ENCODE data around the gene BMPR1A.

BMPR1A gene

GRCh38 chr10:86963341-86963919 is 207.0 kb downstream of the BMPR1A start:
- Histone ChIP-seq H3K9ac (ENCODE audit: low read length) (no peak overlapping the region), H3K4me3 (ENCODE audit: low read depth, low read length) (no peak overlapping the region), H3K36me3 (ENCODE audit: control insufficient read depth, insufficient read depth, low read length) (no peaks in the 10 kb centered on the region), H3K27ac (ENCODE audit: low read depth, low read length) (no peak overlapping the region), H3K9me3 (ENCODE audit: control insufficient read depth, insufficient read depth, low read depth, low read length) (no peaks in the 10 kb centered on the region), H3K4me1 (ENCODE audit: control insufficient read depth, insufficient read depth, low read length) (peaks cover 57% of the 10 kb centered on the region), H3K27me3 (ENCODE audit: control insufficient read depth, insufficient read depth, low read length) (no peaks in the 10 kb centered on the region)

GRCh38 chr10:86964061-86964846 is 207.8 kb downstream of the BMPR1A start:
- peaks cover 54% of the 10 kb centered on the region for H3K4me1 ChIP-seq (ENCODE audit: control insufficient read depth, insufficient read depth, low read length)
- H3K27me3 ChIP-seq (ENCODE audit: control insufficient read depth, insufficient read depth, low read length), result no peaks in the 10 kb centered on the region
- no peaks in the 10 kb centered on the region for H3K36me3 ChIP-seq (ENCODE audit: control insufficient read depth, insufficient read depth, low read length)
- no peak overlapping the region for H3K4me3 ChIP-seq (ENCODE audit: low read depth, low read length)
- no peak overlapping the region for H3K9ac ChIP-seq (ENCODE audit: low read length)
- no peaks in the 10 kb centered on the region for H3K9me3 ChIP-seq (ENCODE audit: control insufficient read depth, insufficient read depth, low read depth, low read length)
- H3K27ac ChIP-seq (ENCODE audit: low read depth, low read length), result no peak overlapping the region

- peaks cover 54% of the 10 kb centered on the region for H3K4me1 ChIP-seq (ENCODE audit: control insufficient read depth, insufficient read depth, low read length)
- H3K9ac ChIP-seq (ENCODE audit: low read length), result no peak overlapping the region
- H3K9me3 ChIP-seq (ENCODE audit: control insufficient read depth, insufficient read depth, low read depth, low read length), result no peaks in the 10 kb centered on the region
- H3K36me3 ChIP-seq (ENCODE audit: control insufficient read depth, insufficient read depth, low read length), result no peaks in the 10 kb centered on the region
- H3K4me3 ChIP-seq (ENCODE audit: low read depth, low read length), result no peak overlapping the region
- no peaks in the 10 kb centered on the region for H3K27me3 ChIP-seq (ENCODE audit: control insufficient read depth, insufficient read depth, low read length)
- no peak overlapping the region for H3K27ac ChIP-seq (ENCODE audit: low read depth, low read length)
Observed at GRCh38 chr10:86964847-86965190, 208.4 kb downstream of the BMPR1A start.

- H3K9me3 ChIP-seq (ENCODE audit: control insufficient read depth, insufficient read depth, low read depth, low read length), result no peaks in the 10 kb centered on the region
- H3K36me3 ChIP-seq (ENCODE audit: control insufficient read depth, insufficient read depth, low read length), result no peaks in the 10 kb centered on the region
- H3K27ac ChIP-seq (ENCODE audit: low read depth, low read length), result no peak overlapping the region
- no peaks in the 10 kb centered on the region for H3K27me3 ChIP-seq (ENCODE audit: control insufficient read depth, insufficient read depth, low read length)
- H3K9ac ChIP-seq (ENCODE audit: low read length), result peak overlapping the region; percentile 23
- peaks cover 53% of the 10 kb centered on the region for H3K4me1 ChIP-seq (ENCODE audit: control insufficient read depth, insufficient read depth, low read length)
- no peak overlapping the region for H3K4me3 ChIP-seq (ENCODE audit: low read depth, low read length)
Observed at GRCh38 chr10:86965986-86966654, 209.7 kb downstream of the BMPR1A start.

DNA sequence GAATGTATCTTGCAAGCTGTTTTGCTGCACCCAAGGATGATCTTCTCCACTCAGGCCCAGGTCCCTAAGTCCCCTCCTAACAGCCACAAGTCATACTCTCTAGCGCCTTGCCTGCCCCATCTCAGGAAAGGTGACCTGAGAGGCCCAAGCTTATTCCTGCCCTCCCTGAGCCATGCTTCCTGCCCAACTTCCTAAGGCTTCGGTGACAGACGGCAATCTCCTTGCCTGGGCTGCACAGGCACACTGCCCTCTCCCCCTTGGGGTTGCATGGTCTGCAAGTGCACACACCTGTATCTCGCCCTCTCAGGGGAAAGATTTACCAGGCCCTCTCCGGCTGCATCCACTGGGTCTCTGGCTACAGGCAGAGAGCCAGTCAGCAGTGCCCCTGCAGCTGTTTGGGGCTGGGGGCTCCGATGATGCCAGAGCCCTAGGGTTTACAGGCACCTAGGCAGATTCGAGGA is 211.1 kb downstream of the BMPR1A start:
- H3K9ac ChIP-seq (ENCODE audit: low read length), result no peak overlapping the region
- no peak overlapping the region for H3K4me3 ChIP-seq (ENCODE audit: low read depth, low read length)
- H3K27ac ChIP-seq (ENCODE audit: low read depth, low read length), result no peak overlapping the region
- H3K36me3 ChIP-seq (ENCODE audit: control insufficient read depth, insufficient read depth, low read length), result no peaks in the 10 kb centered on the region
- peaks cover 13% of the 10 kb centered on the region for H3K27me3 ChIP-seq (ENCODE audit: control insufficient read depth, insufficient read depth, low read length)
- H3K4me1 ChIP-seq (ENCODE audit: control insufficient read depth, insufficient read depth, low read length), result peaks cover 55% of the 10 kb centered on the region
- no peaks in the 10 kb centered on the region for H3K9me3 ChIP-seq (ENCODE audit: control insufficient read depth, insufficient read depth, low read depth, low read length)

- H3K9ac ChIP-seq (ENCODE audit: low read length), result no peak within 1 kb of the TSS
- no peaks in the 10 kb centered on the region for H3K36me3 ChIP-seq (ENCODE audit: control insufficient read depth, insufficient read depth, low read length)
- H3K27ac ChIP-seq (ENCODE audit: low read depth, low read length), result no peak within 1 kb of the TSS
- H3K9me3 ChIP-seq (ENCODE audit: control insufficient read depth, insufficient read depth, low read depth, low read length), result no peaks in the 10 kb centered on the region
- H3K4me1 ChIP-seq (ENCODE audit: control insufficient read depth, insufficient read depth, low read length), result peaks cover 60% of the 10 kb centered on the region
- H3K27me3 ChIP-seq (ENCODE audit: control insufficient read depth, insufficient read depth, low read length), result peaks cover 22% of the 10 kb centered on the region
- H3K4me3 ChIP-seq (ENCODE audit: low read depth, low read length), result no peak within 1 kb of the TSS
Observed at GRCh38 chr10:86968271-86968993, 212.0 kb downstream of the BMPR1A start, which contains the start of gene ADIRF. Gene ADIRF (plus strand): TSS chr10:86968482. CDS start chr10:86968545, 63 bp downstream.

DNA sequence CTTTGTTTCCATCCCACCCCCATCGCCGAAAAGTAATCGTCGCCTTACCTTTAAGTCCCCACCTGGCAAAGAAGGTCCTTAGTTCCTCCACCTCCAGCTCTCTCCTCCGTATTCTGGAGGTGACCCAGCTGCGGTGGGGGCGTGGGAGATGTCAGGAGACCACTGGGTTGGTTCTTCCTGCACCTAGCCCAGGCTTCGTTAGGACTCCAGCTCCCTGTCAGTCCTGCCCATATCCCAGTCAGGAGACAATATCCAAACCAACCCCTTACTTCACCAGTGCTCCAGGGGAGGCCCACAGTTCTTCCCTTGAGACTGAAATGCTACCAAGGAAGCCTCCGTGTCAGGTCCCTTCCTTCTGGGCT is 212.6 kb downstream of the BMPR1A start:
- Histone ChIP-seq H3K4me1 (ENCODE audit: control insufficient read depth, insufficient read depth, low read length) (peaks cover 60% of the 10 kb centered on the region), H3K9ac (ENCODE audit: low read length) (no peak overlapping the region)

GRCh38 chr10:86969421-86970041 is 213.1 kb downstream of the BMPR1A start:
- H3K9me3 ChIP-seq (ENCODE audit: control insufficient read depth, insufficient read depth, low read depth, low read length), result no peaks in the 10 kb centered on the region
- peak overlapping the region; percentile 70; the same call in 1 of the 2 replicates for H3K4me3 ChIP-seq (ENCODE audit: low read depth, low read length)
- no peak overlapping the region for H3K27ac ChIP-seq (ENCODE audit: low read depth, low read length)
- H3K9ac ChIP-seq (ENCODE audit: low read length), result no peak overlapping the region
- peaks cover 60% of the 10 kb centered on the region for H3K4me1 ChIP-seq (ENCODE audit: control insufficient read depth, insufficient read depth, low read length)
- no peaks in the 10 kb centered on the region for H3K36me3 ChIP-seq (ENCODE audit: control insufficient read depth, insufficient read depth, low read length)
- H3K27me3 ChIP-seq (ENCODE audit: control insufficient read depth, insufficient read depth, low read length), result peaks cover 22% of the 10 kb centered on the region

More for the DNA sequence above, 212.6 kb downstream of the BMPR1A start:
- Histone ChIP-seq H3K27ac (ENCODE audit: low read depth, low read length) (no peak overlapping the region), H3K9me3 (ENCODE audit: control insufficient read depth, insufficient read depth, low read depth, low read length) (no peaks in the 10 kb centered on the region), H3K36me3 (ENCODE audit: control insufficient read depth, insufficient read depth, low read length) (no peaks in the 10 kb centered on the region), H3K4me3 (ENCODE audit: low read depth, low read length) (no peak overlapping the region), H3K27me3 (ENCODE audit: control insufficient read depth, insufficient read depth, low read length) (peaks cover 22% of the 10 kb centered on the region)

DNA sequence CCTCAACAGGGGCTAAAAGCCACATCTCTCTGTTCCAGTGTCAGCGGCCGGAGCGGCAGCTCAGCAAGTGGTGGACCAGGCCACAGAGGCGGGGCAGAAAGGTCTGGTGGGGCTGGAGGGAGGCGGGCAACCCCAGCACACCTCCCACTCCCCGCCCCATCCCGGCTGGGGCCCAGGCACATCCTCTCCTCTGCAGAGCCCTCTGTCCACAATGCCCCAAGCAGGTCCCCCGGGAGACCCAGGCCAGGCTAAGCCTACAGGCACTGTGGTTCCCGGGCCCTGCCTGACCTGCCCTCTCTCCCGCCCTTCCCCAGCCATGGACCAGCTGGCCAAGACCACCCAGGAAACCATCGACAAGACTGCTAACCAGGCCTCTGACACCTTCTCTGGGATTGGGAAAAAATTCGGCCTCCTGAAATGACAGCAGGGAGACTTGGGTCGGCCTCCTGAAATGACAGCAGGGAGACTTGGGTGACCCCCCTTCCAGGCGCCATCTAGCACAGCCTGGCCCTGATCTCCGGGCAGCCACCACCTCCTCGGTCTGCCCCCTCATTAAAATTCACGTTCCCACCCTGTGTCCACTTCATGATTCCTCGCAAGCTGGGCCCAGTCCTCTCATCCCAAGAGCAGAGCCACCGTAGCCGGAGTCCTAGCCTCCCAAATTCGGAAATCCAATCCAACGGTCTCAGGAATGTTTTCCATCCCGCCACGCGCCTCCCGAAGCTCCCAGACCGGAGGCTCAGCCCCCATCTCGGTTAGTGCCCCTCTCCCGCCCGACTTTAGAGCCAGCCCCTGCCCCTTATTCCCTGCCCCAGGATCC is 214.0 kb downstream of the BMPR1A start:
- peak overlapping the region; percentile 80 for H3K9ac ChIP-seq (ENCODE audit: low read length)

GRCh38 chr10:86970982-86971231 is 214.5 kb downstream of the BMPR1A start:
- Histone ChIP-seq H3K9me3 (ENCODE audit: control insufficient read depth, insufficient read depth, low read depth, low read length) (no peaks in the 10 kb centered on the region), H3K4me1 (ENCODE audit: control insufficient read depth, insufficient read depth, low read length) (peaks cover 56% of the 10 kb centered on the region), H3K9ac (ENCODE audit: low read length) (peak overlapping the region; percentile 80), H3K27me3 (ENCODE audit: control insufficient read depth, insufficient read depth, low read length) (peaks cover 22% of the 10 kb centered on the region), H3K36me3 (ENCODE audit: control insufficient read depth, insufficient read depth, low read length) (no peaks in the 10 kb centered on the region), H3K27ac (ENCODE audit: low read depth, low read length) (peak overlapping the region; percentile 52; the same call in 1 of the 2 replicates), H3K4me3 (ENCODE audit: low read depth, low read length) (peak overlapping the region; percentile 70)

More for the DNA sequence above, 214.0 kb downstream of the BMPR1A start:
- Histone ChIP-seq H3K36me3 (ENCODE audit: control insufficient read depth, insufficient read depth, low read length) (no peaks in the 10 kb centered on the region), H3K27me3 (ENCODE audit: control insufficient read depth, insufficient read depth, low read length) (peaks cover 22% of the 10 kb centered on the region), H3K4me1 (ENCODE audit: control insufficient read depth, insufficient read depth, low read length) (peaks cover 60% of the 10 kb centered on the region), H3K27ac (ENCODE audit: low read depth, low read length) (peak overlapping the region; percentile 52; the same call in 1 of the 2 replicates), H3K4me3 (ENCODE audit: low read depth, low read length) (peak overlapping the region; percentile 70), H3K9me3 (ENCODE audit: control insufficient read depth, insufficient read depth, low read depth, low read length) (no peaks in the 10 kb centered on the region)
